H9 (cell line): ENCODE results near the gene NHS. TPM values are rescaled to one million over a fixed set of nuclear protein-coding genes. Genes with fewer than 3 reads are reported as not detected.

Experiments used
- DNase-seq: peaks from one replicate; pipeline ENCODE4 v3.0.0-alpha.2; 2017
- H2AFZ ChIP-seq: one replicate; pipeline ENCODE4 v1.6.1; 2013; ENCODE audit warnings: mild to moderate bottlenecking, low read length, control low read depth, moderate library complexity
- H2AK5ac ChIP-seq: 2 replicates; pipeline ENCODE4 v1.6.1; 2013; ENCODE audit warnings: low read length, control low read depth, mixed read lengths; ENCODE audit not compliant: insufficient read length
- H2BK120ac ChIP-seq: one replicate; pipeline ENCODE4 v1.6.1; 2013; ENCODE audit warnings: low read depth, mild to moderate bottlenecking, low read length, control low read depth, inconsistent platforms; ENCODE audit not compliant: poor library complexity, severe bottlenecking
- H2BK12ac ChIP-seq: 2 replicates; pipeline ENCODE4 v1.6.1; 2013; ENCODE audit warnings: low read length, control low read depth, mixed read lengths, low read depth; ENCODE audit not compliant: insufficient read length
- H2BK15ac ChIP-seq: 2 replicates; pipeline ENCODE4 v1.6.1; 2013; ENCODE audit warnings: low read depth, low read length, control low read depth
- H2BK20ac ChIP-seq: one replicate; pipeline ENCODE4 v1.6.1; 2013; ENCODE audit warnings: low read depth, mild to moderate bottlenecking, low read length, control low read depth, inconsistent platforms; ENCODE audit not compliant: poor library complexity, severe bottlenecking
- H2BK5ac ChIP-seq: 2 replicates; pipeline ENCODE4 v1.6.1; 2013; ENCODE audit warnings: low read length, control low read depth, mixed read lengths; ENCODE audit not compliant: insufficient read length
- H3K14ac ChIP-seq: 2 replicates; pipeline ENCODE4 v1.6.1; 2013; ENCODE audit warnings: low read length, control low read depth; ENCODE audit not compliant: insufficient read depth
- H3K18ac ChIP-seq: 2 replicates; pipeline ENCODE4 v1.6.1; 2013; ENCODE audit warnings: low read depth, mild to moderate bottlenecking, mixed read lengths, low read length, control low read depth; ENCODE audit not compliant: insufficient read length
- H3K23ac ChIP-seq: 2 replicates; pipeline ENCODE4 v1.6.1; 2013; ENCODE audit warnings: low read length, control low read depth, mixed read lengths, low read depth; ENCODE audit not compliant: insufficient read length
- H3K23me2 ChIP-seq: 2 replicates; pipeline ENCODE4 v1.6.1; 2013; ENCODE audit warnings: low read depth, mild to moderate bottlenecking, mixed read lengths, low read length, control low read depth; ENCODE audit not compliant: insufficient read length, poor library complexity, severe bottlenecking
- H3K27ac ChIP-seq: 2 replicates; pipeline ENCODE4 v1.5.1; 2013; ENCODE audit warnings: low read length, control low read depth, mixed read lengths, low read depth; ENCODE audit not compliant: insufficient read length
- H3K27me3 ChIP-seq: 2 replicates; pipeline ENCODE4 v1.6.1; 2013; ENCODE audit warnings: low read length, control low read depth, inconsistent platforms; ENCODE audit not compliant: insufficient read depth
- H3K4ac ChIP-seq: 2 replicates; pipeline ENCODE4 v1.6.1; 2013; ENCODE audit warnings: low read depth, mild to moderate bottlenecking, control low read depth, inconsistent platforms, low read length, moderate library complexity
- H3K4me1 ChIP-seq: 2 replicates; pipeline ENCODE4 v1.6.1; 2013; ENCODE audit warnings: low read length, control low read depth, inconsistent platforms; ENCODE audit not compliant: insufficient read depth
- H3K4me2 ChIP-seq: 2 replicates; pipeline ENCODE4 v1.6.1; 2013; ENCODE audit warnings: low read length, control low read depth, mixed read lengths; ENCODE audit not compliant: insufficient read length, insufficient read depth
- H3K56ac ChIP-seq: 2 replicates; pipeline ENCODE4 v1.6.1; 2013; ENCODE audit warnings: low read depth, mild to moderate bottlenecking, mixed read lengths, low read length, control low read depth; ENCODE audit not compliant: insufficient read length
- H3K79me1 ChIP-seq: 2 replicates; pipeline ENCODE4 v1.6.1; 2013; ENCODE audit warnings: low read depth, mild to moderate bottlenecking, moderate library complexity, low read length, control low read depth, inconsistent platforms; ENCODE audit not compliant: insufficient read depth, poor library complexity, severe bottlenecking
- H3K79me2 ChIP-seq: 2 replicates; pipeline ENCODE4 v1.6.1; 2013; ENCODE audit warnings: low read length, control low read depth, inconsistent platforms; ENCODE audit not compliant: insufficient read depth
- H3K9ac ChIP-seq: 2 replicates; pipeline ENCODE4 v1.6.1; 2013; ENCODE audit warnings: low read length, control low read depth, mixed read lengths; ENCODE audit not compliant: insufficient read length; ENCODE audit errors: extremely low read depth
- H3K9me3 ChIP-seq: one replicate; pipeline ENCODE4 v1.6.1; 2013; ENCODE audit warnings: low read depth, low read length, inconsistent platforms; ENCODE audit not compliant: control insufficient read depth
- H3T11ph ChIP-seq: one replicate; pipeline ENCODE4 v1.6.1; 2013; ENCODE audit warnings: mild to moderate bottlenecking, low read length, control low read depth, inconsistent platforms
- H4K20me1 ChIP-seq: one replicate; pipeline ENCODE4 v1.6.1; 2013; ENCODE audit not compliant: control insufficient read depth, insufficient read length, insufficient read depth
- H4K5ac ChIP-seq: 2 replicates; pipeline ENCODE4 v1.6.1; 2013; ENCODE audit warnings: low read depth, mild to moderate bottlenecking, mixed read lengths, low read length, control low read depth; ENCODE audit not compliant: insufficient read length
- H4K8ac ChIP-seq: replicated peaks from 2 replicates; pipeline ENCODE4 v1.6.1; 2013; ENCODE audit warnings: low read length, control low read depth, mixed read lengths, low read depth; ENCODE audit not compliant: insufficient read length
- H4K91ac ChIP-seq: 2 replicates; pipeline ENCODE4 v1.6.1; 2013; ENCODE audit warnings: low read depth, mild to moderate bottlenecking, moderate library complexity, mixed read lengths, low read length, control low read depth; ENCODE audit not compliant: insufficient read length
- H3K27ac Mint-ChIP-seq, 3 experiments: 2 replicates in 2 of 3; 3 replicates in 1 of 3; pipeline ENCODE4 v1.8.0; 2020 to 2021; ENCODE audit warnings: mixed read lengths in 3 of 3, mild to moderate bottlenecking in 1 of 3, moderate library complexity in 1 of 3
- H3K27me3 Mint-ChIP-seq: 2 replicates; pipeline ENCODE4 v1.8.0; 2021; ENCODE audit warnings: low read depth, mild to moderate bottlenecking, moderate library complexity, mixed read lengths
- H3K36me3 Mint-ChIP-seq, 3 experiments: 2 replicates in 2 of 3; 3 replicates in 1 of 3; pipeline ENCODE4 v1.8.0; 2020 to 2021; ENCODE audit warnings: low read depth in 3 of 3, mixed read lengths in 3 of 3; ENCODE audit not compliant: insufficient read depth in 1 of 3
- H3K4me1 Mint-ChIP-seq, 2 experiments: 2 replicates each; pipeline ENCODE4 v1.8.0; 2020; ENCODE audit warnings: mixed read lengths in 2 of 2
- H3K4me3 Mint-ChIP-seq, 2 experiments: 2 replicates in 1 of 2; 3 replicates in 1 of 2; pipeline ENCODE4 v1.8.0; 2020 to 2021; ENCODE audit warnings: mild to moderate bottlenecking in 2 of 2, mixed read lengths in 2 of 2, moderate library complexity in 1 of 2
- H3K9me3 Mint-ChIP-seq, 2 experiments: 2 replicates in 1 of 2; 3 replicates in 1 of 2; pipeline ENCODE4 v1.8.0; 2020; ENCODE audit warnings: mild to moderate bottlenecking in 2 of 2, mixed read lengths in 2 of 2, moderate library complexity in 1 of 2
- CTCF ChIP-seq: fragments of 200-600 bp; sonication (generic); conservative IDR thresholded peaks from 3 replicates; pipeline ENCODE4 v1.8.0; 2021; ENCODE audit warnings: antibody characterized with exemption, mild to moderate bottlenecking
- WGBS: extraction: QIAGEN DNeasy Blood & Tissue Kit; methylation state at CpG from one replicate; pipeline ENCODE4 v1.1.7; 2013; ENCODE audit warnings: missing lambda C conversion rate, low lambda C conversion rate, mixed read lengths; ENCODE audit not compliant: insufficient read length; ENCODE audit errors: extremely low coverage; 5-methylcytosine and 5-hydroxymethylcytosine counted together
- total RNA-seq: library from RNA; stranded (reverse); gene quantifications from 2 replicates; pipeline ENCODE4 v1.2.1, GENCODE V29; 2021

NHS gene
- total RNA-seq, 1 experiment from 2014 or later, result 8.7 TPM

- no peaks in the 10 kb centered on the region for H3K23me2 ChIP-seq
- H2BK15ac ChIP-seq, result no peak overlapping the region
- WGBS, result no CpG with 5 or more reads among the region's 4 CpGs
- no peak for TF ChIP-seq CTCF
- H2BK5ac ChIP-seq, result no peak overlapping the region
- H3K4ac ChIP-seq, result no peak overlapping the region
- no peak overlapping the region for H3K18ac ChIP-seq
- H4K91ac ChIP-seq, result no peak overlapping the region
- H3K9ac ChIP-seq, result no peak overlapping the region
- peaks cover 38% of the 10 kb centered on the region for H3K27me3 Mint-ChIP-seq
- H3K27me3 ChIP-seq, result no peaks in the 10 kb centered on the region
- H3K4me3 Mint-ChIP-seq, result no peak overlapping the region
- H2BK20ac ChIP-seq, result no peak overlapping the region
- H3K56ac ChIP-seq, result no peak overlapping the region
- H3K4me2 ChIP-seq, result no peak overlapping the region
- H2BK120ac ChIP-seq, result no peak overlapping the region
- H3K79me1 ChIP-seq, result no peaks in the 10 kb centered on the region
- H3K27ac ChIP-seq, result no peak overlapping the region
- H3T11ph ChIP-seq, result no peak overlapping the region
- H2AFZ ChIP-seq, result no peak overlapping the region
- peaks cover 4 to 6% of the 10 kb centered on the region in 2 experiments; a peak in 4 of 5 replicates for H3K9me3 Mint-ChIP-seq
- 0 out of 2 replicates have a peak, but pooled peaks cover 2% of the 10 kb centered on the region for H3K79me2 ChIP-seq
- H3K9me3 ChIP-seq, result no peaks in the 10 kb centered on the region
- no peak overlapping the region for H4K8ac ChIP-seq
- no peak overlapping the region for H2BK12ac ChIP-seq
- H3K4me1 Mint-ChIP-seq, result peaks cover 50 to 60% of the 10 kb centered on the region in 2 experiments
- no peaks in the 10 kb centered on the region for H4K20me1 ChIP-seq
- no peak overlapping the region for H3K27ac Mint-ChIP-seq
- DNase-seq, result no peak
- peaks cover 20% of the 10 kb centered on the region for H3K4me1 ChIP-seq
- H3K14ac ChIP-seq, result no peak overlapping the region
- peaks cover 0 to 1% (median 0%) of the 10 kb centered on the region in 3 experiments; a peak in 2 of 7 replicates for H3K36me3 Mint-ChIP-seq
- H3K23ac ChIP-seq, result no peak overlapping the region
- H2AK5ac ChIP-seq, result no peak overlapping the region
- H4K5ac ChIP-seq, result no peak overlapping the region
Observed at GRCh38 chrX:17411205-17411604, 36.2 kb downstream of the NHS start.
